Heart left ventricle (tissue), 13 donors: ENCODE measurements around the gene SETD3.

ENCODE experiments used
- CTCF ChIP-seq, 12 donors: fragments of 200-600 bp; sonication (generic) in 4 of 12; IDR thresholded peaks; one replicate each; pipeline versions ENCODE4 v1.5.0 to v1.8.0; 2018 to 2022; ENCODE audit warnings: antibody characterized with exemption in 12 of 12, mild to moderate bottlenecking in 5 of 12
- POLR2A ChIP-seq, 2 donors: fragments of 450-650 bp; IDR thresholded peaks; one replicate each; pipeline ENCODE4 v1.6.1; 2017; ENCODE audit warnings: antibody characterized with exemption in 2 of 2, mild to moderate bottlenecking in 2 of 2, moderate library complexity in 2 of 2
- donor health status: ischemic (EF 13 %, LVEDD 7.1; RV severe dilation, severe dysfunction).
- donor health status: DM: no; HTN: yes; CAD: no.
- donor health status: DM: no; HTN: no; CAD: no.
- donor health status: ischemic (EF 25% LVEDD 6.9; RV normal size, moderate dysfunction).
- donor health status: ischemic (EF 25% LVEDD 5.7; RV mildly dilated, moderate dysfunction).
- donor health status: ischemic (EF 35%, LVEDD 5.7; RV mildly dilated, moderate dysfunction).
- donor health status: nonischemic (EF 11% LVEDD 7.7; RV severe dilation, severe dysfunction).
- donor health status: DM: yes; HTN: yes; CAD: no.
- donor health status: PGD.
- donor health status: ischemic (EF 29% LVEDD 5.4; RV normal size, mild dysfunction).
- donor health status: nonischemic (EF 23%, LVEDD 6.1; RV moderate dilation, normal function).

GRCh38 chr14:99517643-99518381 is 37.2 kb upstream of the SETD3 start:
- TF ChIP-seq CTCF (IDR thresholded peaks at IDR 0.05), result no peak
- TF ChIP-seq POLR2A (IDR thresholded peaks at IDR 0.05), result no peak
